Cerebellar nuclear complex (tissue), 1 donor: ENCODE results near the gene MYOZ3.

Experiments used
- DNase-seq, 2 experiments: peaks; one replicate each; lab custom pipeline; 2025; lab: John Stamatoyannopoulos, UW

The MYOZ3 gene

GRCh38 chr5:150659360-150660107 lies 1.5 kb upstream of the MYOZ3 start:
- DNase-seq: no peak

GRCh38 chr5:150660108-150660831 lies 781 bp upstream of the MYOZ3 start:
- no peak for DNase-seq

GRCh38 chr5:150661821-150662596 lies 958 bp downstream of the MYOZ3 start:
- no peak for DNase-seq

- DNase-seq: no peak
Measured at GRCh38 chr5:150662731-150663516, 1.9 kb downstream of the MYOZ3 start.

GRCh38 chr5:150663936-150664335 lies 2.9 kb downstream of the MYOZ3 start:
- DNase-seq: no peak

- DNase-seq: no peak
Measured at GRCh38 chr5:150665044-150665443, 4.0 kb downstream of the MYOZ3 start.

GRCh38 chr5:150670275-150670947 lies 9.4 kb downstream of the MYOZ3 start:
- no peak for DNase-seq

GRCh38 chr5:150670948-150671310 lies 9.9 kb downstream of the MYOZ3 start:
- DNase-seq: no peak

- DNase-seq: no peak
Measured at GRCh38 chr5:150671509-150672236, 10.6 kb downstream of the MYOZ3 start.

- DNase-seq: no peak
Measured at GRCh38 chr5:150672237-150672883, 11.3 kb downstream of the MYOZ3 start.

- no peak for DNase-seq
Measured at GRCh38 chr5:150672884-150673275, 11.8 kb downstream of the MYOZ3 start.

- no peak for DNase-seq
Measured at GRCh38 chr5:150674341-150674821, 13.3 kb downstream of the MYOZ3 start.

GRCh38 chr5:150675069-150675468 lies 14.0 kb downstream of the MYOZ3 start:
- no peak for DNase-seq

GRCh38 chr5:150676578-150676977 lies 15.5 kb downstream of the MYOZ3 start:
- DNase-seq: no peak

GRCh38 chr5:150689120-150689519 lies 28.1 kb downstream of the MYOZ3 start:
- no peak for DNase-seq

- DNase-seq: no peak
Measured at GRCh38 chr5:150690760-150691159, 29.7 kb downstream of the MYOZ3 start.

- no peak for DNase-seq
Measured at GRCh38 chr5:150692276-150692675, 31.2 kb downstream of the MYOZ3 start.

- no peak for DNase-seq
Measured at GRCh38 chr5:150694612-150695011, 33.6 kb downstream of the MYOZ3 start.

- no peak for DNase-seq
Measured at GRCh38 chr5:150700246-150700593, 39.2 kb downstream of the MYOZ3 start.
